ENCODE results near the gene SART3.
"Not testable (repeated sequence)": the region's sequence is repeated elsewhere in the genome, so short reads cannot be mapped to it uniquely, and the experiment has no call there.

SART3 gene

GRCh38 chr12:108576660-108577234, 15.8 kb upstream of the SART3 start:
- DNase-seq (ENCODE audit: extremely low read depth, low read depth) = no peak

GRCh38 chr12:108575199-108575912, 14.4 kb upstream of the SART3 start:
- TF ChIP-seq, protein P1, sequence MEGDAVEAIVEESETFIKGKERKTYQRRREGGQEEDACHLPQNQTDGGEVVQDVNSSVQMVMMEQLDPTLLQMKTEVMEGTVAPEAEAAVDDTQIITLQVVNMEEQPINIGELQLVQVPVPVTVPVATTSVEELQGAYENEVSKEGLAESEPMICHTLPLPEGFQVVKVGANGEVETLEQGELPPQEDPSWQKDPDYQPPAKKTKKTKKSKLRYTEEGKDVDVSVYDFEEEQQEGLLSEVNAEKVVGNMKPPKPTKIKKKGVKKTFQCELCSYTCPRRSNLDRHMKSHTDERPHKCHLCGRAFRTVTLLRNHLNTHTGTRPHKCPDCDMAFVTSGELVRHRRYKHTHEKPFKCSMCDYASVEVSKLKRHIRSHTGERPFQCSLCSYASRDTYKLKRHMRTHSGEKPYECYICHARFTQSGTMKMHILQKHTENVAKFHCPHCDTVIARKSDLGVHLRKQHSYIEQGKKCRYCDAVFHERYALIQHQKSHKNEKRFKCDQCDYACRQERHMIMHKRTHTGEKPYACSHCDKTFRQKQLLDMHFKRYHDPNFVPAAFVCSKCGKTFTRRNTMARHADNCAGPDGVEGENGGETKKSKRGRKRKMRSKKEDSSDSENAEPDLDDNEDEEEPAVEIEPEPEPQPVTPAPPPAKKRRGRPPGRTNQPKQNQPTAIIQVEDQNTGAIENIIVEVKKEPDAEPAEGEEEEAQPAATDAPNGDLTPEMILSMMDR (IDR thresholded peaks at IDR 0.05; ENCODE audit: low read depth, low read length) = no peak
- DNase-seq (ENCODE audit: extremely low read depth, low read depth) = no peak

More at GRCh38 chr12:108576660-108577234, 15.8 kb upstream of the SART3 start:
- TF ChIP-seq, protein P1 (IDR thresholded peaks at IDR 0.05; ENCODE audit: low read depth, low read length) = no peak

DNA sequence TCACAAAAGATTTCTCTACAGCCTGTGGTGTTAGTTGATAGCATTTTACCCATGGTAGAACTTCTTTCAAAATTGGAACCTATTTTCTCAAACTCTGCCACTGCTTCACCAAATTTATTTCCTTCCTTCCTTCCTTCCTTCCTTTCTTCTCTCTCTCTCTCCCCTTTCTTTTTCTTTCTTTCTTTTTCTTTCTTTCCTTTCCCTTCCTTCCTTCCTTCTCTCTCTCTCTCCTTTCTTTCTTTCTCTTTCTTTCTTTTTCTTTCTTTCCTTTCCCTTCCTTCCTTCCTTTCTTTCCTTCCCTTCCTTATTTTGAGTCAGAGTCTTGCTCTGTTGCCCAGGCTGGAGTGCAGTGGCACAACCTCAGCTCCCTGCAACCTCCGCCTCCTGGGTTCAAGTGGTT, 13.3 kb upstream of the SART3 start:
- DNase-seq (ENCODE audit: extremely low read depth, low read depth) = not testable (repeated sequence)

DNA sequence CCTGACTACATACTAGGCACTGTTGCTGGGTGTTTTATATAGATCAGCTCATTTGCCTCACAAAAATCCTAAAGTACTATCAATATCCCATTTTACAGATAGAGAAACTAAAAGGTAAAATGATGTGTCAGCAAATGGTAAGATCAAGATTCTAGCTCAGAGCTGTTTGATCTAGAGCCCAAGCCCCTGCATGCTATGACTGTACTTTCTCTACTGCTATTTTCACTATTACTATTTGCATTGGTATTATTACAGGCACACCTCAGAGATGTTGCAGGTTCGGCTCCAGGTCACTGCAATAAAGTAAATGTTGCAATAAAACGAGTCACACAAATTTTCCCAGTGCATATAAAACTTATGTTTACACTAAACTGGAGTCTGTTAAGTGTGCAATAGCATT, 12.3 kb upstream of the SART3 start:
- no peak for DNase-seq (ENCODE audit: extremely low read depth, low read depth)
- TF ChIP-seq, protein P1 (IDR thresholded peaks at IDR 0.05; ENCODE audit: low read depth, low read length) = no peak

GRCh38 chr12:108572166-108572790, 11.3 kb upstream of the SART3 start:
- TF ChIP-seq, protein P1 (IDR thresholded peaks at IDR 0.05; ENCODE audit: low read depth, low read length) = no peak
- DNase-seq (ENCODE audit: extremely low read depth, low read depth) = no peak

GRCh38 chr12:108571609-108572165, 10.7 kb upstream of the SART3 start:
- DNase-seq (ENCODE audit: extremely low read depth, low read depth) = no peak
- TF ChIP-seq, protein P1 (IDR thresholded peaks at IDR 0.05; ENCODE audit: low read depth, low read length) = no peak

GRCh38 chr12:108570743-108571608, 10.0 kb upstream of the SART3 start:
- TF ChIP-seq, protein P1 (IDR thresholded peaks at IDR 0.05; ENCODE audit: low read depth, low read length) = peak; percentile 58
- DNase-seq (ENCODE audit: extremely low read depth, low read depth) = peak; percentile 40
